ENCODE measurements around the gene NIN.

GRCh38 chr14:50830932-50831725, at the start of gene NIN:
- TF ChIP-seq CTCF (IDR thresholded peaks at IDR 0.05; ENCODE audit: low read depth, low read length, missing input control) (no peak), GABPA (IDR thresholded peaks at IDR 0.05 in 1 of 2, conservative IDR thresholded peaks at IDR 0.05 in 1 of 2) (no peak), TAF1 (conservative IDR thresholded peaks at IDR 0.05) (no peak), JUND (IDR thresholded peaks at IDR 0.05) (no peak), RXRA (IDR thresholded peaks at IDR 0.05) (no peak), REST (IDR thresholded peaks at IDR 0.05) (no peak), YY1 (IDR thresholded peaks at IDR 0.05) (no peak), EGR1 (IDR thresholded peaks at IDR 0.05; ENCODE audit: low read depth in 2 of 2) (no peak)

Data from liver (tissue), 3 donors.